Measurements from ENCODE around the gene IGIP. TPM values are rescaled to one million over a fixed set of nuclear protein-coding genes. Genes with fewer than 3 reads are reported as not detected.

IGIP gene
- 16.7 TPM for total RNA-seq

DNA sequence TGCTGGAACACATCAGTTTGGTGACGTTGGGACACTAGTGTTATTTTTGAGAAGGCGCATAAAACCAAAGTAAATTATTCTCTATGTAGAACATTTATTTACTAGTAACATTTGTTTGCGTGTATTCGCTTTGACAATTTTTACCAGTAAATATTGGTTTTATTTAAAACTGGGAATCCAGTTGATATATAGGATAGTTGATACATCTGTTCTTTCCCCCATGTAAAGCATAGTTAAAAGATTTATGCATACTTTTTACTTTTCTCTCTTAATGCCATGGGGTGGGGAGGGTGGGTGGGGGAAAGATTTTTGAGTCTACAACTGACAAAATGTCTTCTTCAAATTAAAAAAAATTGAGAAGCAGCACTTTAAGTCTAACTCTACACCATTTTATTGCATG is at the start of gene IGIP:
TSS of gene IGIP (plus strand) at position 301 of the 400 bp plus-strand sequence. CDS start 2,540 bp downstream, outside the sequence.
- H3K9me3 ChIP-seq: no peaks in the 10 kb centered on the region
- TF ChIP-seq POLR2A (IDR thresholded peaks at IDR 0.05): no peak
- TF ChIP-seq POLR2AphosphoS5 (IDR thresholded peaks at IDR 0.05; ENCODE audit: insufficient read depth in 1 of 2, low read depth in 1 of 2): no peak
- TF ChIP-seq, protein P1, sequence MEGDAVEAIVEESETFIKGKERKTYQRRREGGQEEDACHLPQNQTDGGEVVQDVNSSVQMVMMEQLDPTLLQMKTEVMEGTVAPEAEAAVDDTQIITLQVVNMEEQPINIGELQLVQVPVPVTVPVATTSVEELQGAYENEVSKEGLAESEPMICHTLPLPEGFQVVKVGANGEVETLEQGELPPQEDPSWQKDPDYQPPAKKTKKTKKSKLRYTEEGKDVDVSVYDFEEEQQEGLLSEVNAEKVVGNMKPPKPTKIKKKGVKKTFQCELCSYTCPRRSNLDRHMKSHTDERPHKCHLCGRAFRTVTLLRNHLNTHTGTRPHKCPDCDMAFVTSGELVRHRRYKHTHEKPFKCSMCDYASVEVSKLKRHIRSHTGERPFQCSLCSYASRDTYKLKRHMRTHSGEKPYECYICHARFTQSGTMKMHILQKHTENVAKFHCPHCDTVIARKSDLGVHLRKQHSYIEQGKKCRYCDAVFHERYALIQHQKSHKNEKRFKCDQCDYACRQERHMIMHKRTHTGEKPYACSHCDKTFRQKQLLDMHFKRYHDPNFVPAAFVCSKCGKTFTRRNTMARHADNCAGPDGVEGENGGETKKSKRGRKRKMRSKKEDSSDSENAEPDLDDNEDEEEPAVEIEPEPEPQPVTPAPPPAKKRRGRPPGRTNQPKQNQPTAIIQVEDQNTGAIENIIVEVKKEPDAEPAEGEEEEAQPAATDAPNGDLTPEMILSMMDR (IDR thresholded peaks at IDR 0.05): no peak
- intact Hi-C loops (cut with DNase I): no loop called here
- H3K4me1 ChIP-seq: peaks cover 13% of the 10 kb centered on the region
- H3K4me3 ChIP-seq: no peak within 1 kb of the TSS
- H3K27ac ChIP-seq: no peak within 1 kb of the TSS
- DNase-seq (ENCODE audit: extremely low spot score in 2 of 2): no peak
- H3K36me3 ChIP-seq: no peaks in the 10 kb centered on the region
- no peaks in the 10 kb centered on the region for H3K27me3 ChIP-seq

DNA sequence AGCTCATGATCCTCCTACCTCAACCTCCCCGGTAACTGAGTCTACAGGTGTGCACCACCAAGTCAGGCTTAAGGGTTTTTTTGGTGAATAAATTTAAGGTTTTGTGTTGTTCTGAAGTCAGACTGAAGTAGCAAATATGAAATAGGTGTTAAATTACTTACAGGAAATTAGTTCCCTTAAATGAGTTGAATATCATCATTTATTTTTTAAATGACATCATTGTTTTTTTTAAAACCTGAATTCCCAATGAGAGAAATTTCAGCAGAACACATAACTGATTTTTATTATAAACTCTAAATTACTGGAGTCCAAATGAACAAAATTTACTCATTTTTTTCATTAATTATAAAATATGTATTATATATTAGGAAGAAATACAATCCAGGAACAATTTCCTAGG is 49.6 kb upstream of the IGIP start:
- TF ChIP-seq, protein P1 (IDR thresholded peaks at IDR 0.05): no peak
- no peak for TF ChIP-seq POLR2AphosphoS5 (IDR thresholded peaks at IDR 0.05; ENCODE audit: insufficient read depth in 1 of 2, low read depth in 1 of 2)
- no peak for TF ChIP-seq POLR2A (IDR thresholded peaks at IDR 0.05)
- DNase-seq (ENCODE audit: extremely low spot score in 2 of 2): no peak
- intact Hi-C loops (cut with DNase I): no loop called here
- Histone ChIP-seq H3K36me3 (no peaks in the 10 kb centered on the region), H3K27me3 (no peaks in the 10 kb centered on the region), H3K27ac (no peak overlapping the region), H3K4me1 (no peaks in the 10 kb centered on the region), H3K4me3 (no peak overlapping the region), H3K9me3 (no peaks in the 10 kb centered on the region)

DNA sequence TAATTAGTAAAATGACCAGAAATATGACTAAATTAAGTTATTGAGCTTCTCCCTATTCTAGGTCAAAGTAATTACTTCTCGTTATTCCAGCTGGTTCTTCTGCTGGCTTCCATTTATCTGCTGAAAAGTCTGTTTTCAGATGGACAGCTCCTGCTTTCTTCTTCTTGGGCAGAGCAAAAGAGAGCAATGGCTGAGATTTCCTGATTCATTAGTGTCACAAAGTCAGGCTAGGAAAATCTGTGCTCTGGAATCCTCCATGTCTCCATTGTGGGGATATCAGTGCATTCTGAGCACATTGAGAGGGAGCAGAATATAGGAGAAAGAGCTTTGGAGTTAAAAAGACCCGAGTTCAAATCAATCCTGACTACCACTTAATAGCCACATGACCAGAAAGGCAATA is 48.9 kb upstream of the IGIP start:
- H3K9me3 ChIP-seq: no peaks in the 10 kb centered on the region
- no peaks in the 10 kb centered on the region for H3K4me1 ChIP-seq
- DNase-seq (ENCODE audit: extremely low spot score in 2 of 2): no peak
- no peaks in the 10 kb centered on the region for H3K27me3 ChIP-seq
- H3K36me3 ChIP-seq: no peaks in the 10 kb centered on the region
- intact Hi-C loops (cut with DNase I): no loop called here
- no peak overlapping the region for H3K4me3 ChIP-seq
- TF ChIP-seq, protein P1 (IDR thresholded peaks at IDR 0.05): no peak
- TF ChIP-seq POLR2AphosphoS5 (IDR thresholded peaks at IDR 0.05; ENCODE audit: insufficient read depth in 1 of 2, low read depth in 1 of 2) (no peak), POLR2A (IDR thresholded peaks at IDR 0.05) (no peak)
- no peak overlapping the region for H3K27ac ChIP-seq

GRCh38 chr5:140083120-140083519 is 42.6 kb upstream of the IGIP start:
- H3K27me3 ChIP-seq: no peaks in the 10 kb centered on the region
- intact Hi-C loops (cut with DNase I): no loop called here
- no peaks in the 10 kb centered on the region for H3K9me3 ChIP-seq
- no peak overlapping the region for H3K4me3 ChIP-seq
- H3K4me1 ChIP-seq: no peaks in the 10 kb centered on the region
- DNase-seq (ENCODE audit: extremely low spot score in 2 of 2): no peak
- TF ChIP-seq, protein P1 (IDR thresholded peaks at IDR 0.05): no peak
- TF ChIP-seq POLR2A (IDR thresholded peaks at IDR 0.05) (no peak), POLR2AphosphoS5 (IDR thresholded peaks at IDR 0.05; ENCODE audit: insufficient read depth in 1 of 2, low read depth in 1 of 2) (no peak)
- H3K36me3 ChIP-seq: no peaks in the 10 kb centered on the region
- no peak overlapping the region for H3K27ac ChIP-seq

- no peak overlapping the region for H3K27ac ChIP-seq
- DNase-seq (ENCODE audit: extremely low spot score in 2 of 2): no peak
- no peaks in the 10 kb centered on the region for H3K4me1 ChIP-seq
- no peak overlapping the region for H3K4me3 ChIP-seq
- H3K27me3 ChIP-seq: no peaks in the 10 kb centered on the region
- H3K36me3 ChIP-seq: no peaks in the 10 kb centered on the region
- H3K9me3 ChIP-seq: no peaks in the 10 kb centered on the region
- intact Hi-C loops (cut with DNase I): no loop called here
- TF ChIP-seq POLR2AphosphoS5 (IDR thresholded peaks at IDR 0.05; ENCODE audit: insufficient read depth in 1 of 2, low read depth in 1 of 2) (no peak), POLR2A (IDR thresholded peaks at IDR 0.05) (no peak)
- TF ChIP-seq, protein P1 (IDR thresholded peaks at IDR 0.05): no peak
Observed at GRCh38 chr5:140083650-140084049, 42.1 kb upstream of the IGIP start.
